NCI-H2171 (cell line): ENCODE measurements around the gene DIP2A.
"Not testable (repeated sequence)": the region's sequence is repeated elsewhere in the genome, so short reads cannot be mapped to it uniquely, and the experiment has no call there.

Experiments
- DNase-seq: peaks from one replicate; lab custom pipeline; 2025; lab: John Stamatoyannopoulos, UW

DIP2A gene

GRCh38 chr21:46426313-46427046 is 32.2 kb upstream of the DIP2A start:
- DNase-seq = no peak

- no peak for DNase-seq
These were observed 31.2 kb upstream of the DIP2A start for GRCh38 chr21:46427516-46427915.

DNA sequence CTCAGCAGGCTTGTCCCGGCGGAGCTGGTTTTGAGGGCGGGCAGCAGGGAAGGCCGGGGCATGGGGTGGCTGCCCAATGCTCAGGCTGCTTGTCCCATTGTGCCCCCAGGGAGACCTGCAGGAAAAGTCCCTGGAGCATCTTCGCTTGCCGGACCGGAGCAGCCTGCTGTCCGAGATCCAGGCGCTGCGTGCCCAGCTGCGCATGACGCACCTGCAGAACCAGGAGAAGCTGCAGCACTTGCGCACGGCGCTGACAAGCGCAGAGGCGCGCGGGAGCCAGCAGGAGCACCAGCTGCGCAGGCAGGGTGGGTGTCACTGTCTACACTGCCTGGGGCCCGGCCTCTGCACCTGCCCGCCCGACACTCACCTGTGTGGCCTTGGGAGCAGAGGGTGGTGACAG is 30.4 kb upstream of the DIP2A start:
- DNase-seq = no peak

GRCh38 chr21:46428987-46429710 is 29.5 kb upstream of the DIP2A start:
- DNase-seq = no peak

DNA sequence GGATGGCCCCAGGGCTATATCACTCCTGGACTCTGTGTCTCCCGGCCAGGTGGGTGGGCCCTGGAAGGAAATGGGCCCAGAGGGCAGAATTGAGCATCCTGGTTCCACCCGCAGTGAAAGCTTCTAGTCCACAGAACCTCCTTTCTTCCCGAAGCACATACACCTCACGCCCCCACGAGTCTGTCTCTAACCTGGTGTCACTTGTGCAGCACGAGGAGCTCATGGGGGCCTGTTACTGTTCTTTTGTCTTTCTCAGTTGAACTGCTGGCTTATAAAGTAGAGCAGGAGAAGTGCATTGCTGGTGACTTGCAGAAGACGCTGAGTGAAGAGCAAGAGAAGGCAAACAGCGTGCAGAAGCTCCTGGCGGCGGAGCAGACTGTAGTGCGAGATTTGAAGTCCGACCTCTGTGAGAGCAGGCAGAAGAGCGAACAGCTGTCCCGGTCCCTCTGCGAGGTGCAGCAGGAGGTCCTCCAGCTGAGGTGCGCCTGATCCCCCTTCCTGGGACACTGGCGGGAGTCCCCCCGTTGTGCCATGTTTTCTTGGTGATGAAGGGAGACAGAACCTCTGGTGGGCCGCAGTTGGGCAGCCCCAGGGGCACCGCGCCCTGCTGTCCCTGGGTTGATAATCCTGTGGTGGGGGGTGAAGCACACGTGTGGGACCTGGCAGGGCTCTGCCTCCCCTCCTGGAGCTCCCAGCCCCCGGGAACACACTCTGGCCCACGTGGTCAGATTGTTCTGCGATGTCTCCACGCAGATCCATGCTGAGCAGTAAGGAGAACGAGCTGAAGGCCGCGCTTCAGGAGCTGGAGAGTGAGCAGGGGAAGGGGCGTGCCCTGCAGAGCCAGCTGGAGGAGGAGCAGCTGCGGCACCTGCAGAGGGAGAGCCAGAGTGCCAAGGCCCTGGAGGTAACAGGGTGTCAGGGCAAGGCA is 28.7 kb upstream of the DIP2A start:
- no peak for DNase-seq

GRCh38 chr21:46431448-46431847 is 27.2 kb upstream of the DIP2A start:
- no peak for DNase-seq

GRCh38 chr21:46431884-46432488 is 26.7 kb upstream of the DIP2A start:
- no peak for DNase-seq

GRCh38 chr21:46433116-46433515 is 25.6 kb upstream of the DIP2A start:
- not testable (repeated sequence) for DNase-seq

DNA sequence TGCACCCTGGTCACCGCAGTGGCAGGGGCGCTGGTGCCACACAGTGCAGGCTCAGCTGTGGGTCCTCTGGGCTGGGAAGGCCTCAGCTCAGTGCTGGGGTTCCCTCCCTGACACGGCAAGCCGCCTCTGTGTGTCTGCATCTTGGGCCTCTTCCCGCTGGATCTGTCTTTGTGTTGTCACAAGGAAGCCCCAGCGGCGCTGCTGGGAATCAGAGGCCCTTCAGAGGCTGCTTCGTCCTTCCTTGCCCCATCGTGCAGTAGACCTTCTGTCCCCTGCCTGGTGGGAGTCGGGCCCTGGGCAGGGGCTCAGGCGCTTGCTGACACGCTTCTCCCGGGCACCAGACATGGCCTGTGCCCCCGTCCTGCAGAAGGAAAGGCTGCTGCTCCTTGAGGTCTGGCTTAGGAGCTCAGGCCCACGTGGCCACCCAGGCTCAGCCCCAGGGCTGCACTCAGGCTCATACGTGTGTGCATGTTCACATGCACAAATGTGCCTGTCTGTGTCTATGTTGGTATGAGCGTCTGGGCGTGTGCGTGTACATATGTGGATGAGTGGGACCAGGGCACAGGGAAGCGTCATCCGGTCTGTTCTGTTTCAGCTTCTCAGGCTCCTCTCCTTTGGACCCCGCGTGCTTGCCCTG is 24.3 kb upstream of the DIP2A start:
- DNase-seq = no peak

DNA sequence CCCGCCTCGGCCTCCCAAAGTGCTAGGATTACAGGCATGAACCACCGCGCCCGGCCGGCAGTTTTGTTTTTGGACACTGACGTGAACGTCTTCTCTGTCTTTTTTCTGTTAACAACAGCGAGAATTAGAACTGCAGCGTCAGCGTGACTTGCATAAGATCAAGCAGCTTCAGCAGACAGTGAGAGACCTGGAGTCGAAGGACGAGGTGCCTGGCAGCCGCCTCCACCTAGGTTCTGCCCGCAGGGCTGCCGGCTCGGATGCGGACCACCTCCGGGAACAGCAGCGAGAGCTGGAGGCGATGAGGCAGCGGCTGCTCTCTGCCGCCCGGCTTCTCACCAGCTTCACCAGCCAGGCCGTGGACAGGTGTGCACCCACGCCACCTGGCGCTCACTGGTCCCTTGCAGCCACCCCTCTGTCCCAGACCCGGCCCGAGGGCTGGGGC is 22.9 kb upstream of the DIP2A start:
- DNase-seq = no peak

GRCh38 chr21:46436621-46437020 is 22.1 kb upstream of the DIP2A start:
- DNase-seq = no peak

GRCh38 chr21:46437096-46437498 is 21.6 kb upstream of the DIP2A start:
- no peak for DNase-seq

- no peak for DNase-seq
These were observed 21.2 kb upstream of the DIP2A start for GRCh38 chr21:46437511-46437910.

- no peak for DNase-seq
These were observed 20.4 kb upstream of the DIP2A start for GRCh38 chr21:46438241-46438640.

DNA sequence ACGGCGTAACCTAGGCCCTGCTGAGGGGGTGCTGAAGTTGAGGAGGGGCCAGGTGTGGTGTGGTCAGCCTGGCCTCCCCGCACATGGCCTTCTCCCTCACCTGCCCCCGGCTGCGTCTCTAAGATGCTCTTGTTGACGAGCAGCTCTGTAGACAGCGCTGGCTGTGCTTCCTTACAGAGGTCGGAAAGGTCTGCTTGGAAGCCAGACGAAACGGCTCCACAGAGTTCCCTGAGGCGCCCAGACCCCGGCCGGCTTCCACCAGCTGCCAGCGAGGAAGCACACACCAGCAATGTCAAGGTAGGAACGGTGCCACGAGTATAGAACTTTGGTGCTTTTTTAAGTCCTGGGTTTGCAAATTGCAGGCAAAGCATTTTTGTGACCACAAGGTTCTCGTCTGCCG is 18.8 kb upstream of the DIP2A start:
- no peak for DNase-seq

GRCh38 chr21:46441331-46441730 is 17.4 kb upstream of the DIP2A start:
- DNase-seq = no peak

DNA sequence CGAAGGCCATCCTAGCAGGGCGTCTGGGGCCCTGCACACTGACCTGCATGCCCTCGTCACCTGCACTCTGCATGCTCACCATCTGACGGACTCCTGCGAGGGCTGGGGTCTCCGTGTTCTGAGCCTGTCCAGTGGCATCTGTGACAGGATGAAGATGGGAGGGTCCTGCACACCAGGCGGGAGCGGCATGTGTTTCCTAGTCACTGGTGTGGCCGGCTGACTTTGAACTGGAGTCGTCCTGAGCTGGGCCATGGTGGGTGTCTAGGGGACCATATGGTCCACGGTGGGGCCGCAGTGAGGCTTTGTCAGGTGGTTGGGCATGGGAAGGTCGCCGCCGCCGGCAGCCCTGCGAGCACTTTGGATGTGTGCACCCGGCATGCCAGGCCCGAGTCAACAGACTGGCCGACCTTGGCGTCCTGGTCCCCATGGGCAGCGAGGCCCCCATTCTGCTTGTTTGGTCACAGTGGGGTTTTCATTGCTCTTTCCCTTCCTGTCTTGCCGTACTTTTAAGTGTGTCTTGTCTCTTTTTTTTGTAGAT is 16.7 kb upstream of the DIP2A start:
- no peak for DNase-seq

- no peak for DNase-seq
These were observed 15.8 kb upstream of the DIP2A start for GRCh38 chr21:46442938-46443337.

- no peak for DNase-seq
These were observed 14.8 kb upstream of the DIP2A start for GRCh38 chr21:46443910-46444309.

- DNase-seq = no peak
These were observed 10.6 kb upstream of the DIP2A start for GRCh38 chr21:46448108-46448507.

GRCh38 chr21:46448855-46449254 is 9.8 kb upstream of the DIP2A start:
- not testable (repeated sequence) for DNase-seq
